Stomach (tissue), 4 donors: Measurements from ENCODE around the gene CDC7.
A peak's percentile ranks its signal among the peaks of the same experiment; 100 is the strongest.

ENCODE experiments used
- CTCF ChIP-seq, 7 experiments: fragments of 450-650 bp in 4 of 7; fragments of 200-600 bp in 3 of 7; sonication (generic) in 3 of 7; IDR thresholded peaks; one replicate each; pipeline ENCODE4 v1.5.1; 2016 to 2019; ENCODE audit warnings: antibody characterized with exemption in 7 of 7, control low read depth in 2 of 7, mild to moderate bottlenecking in 1 of 7
- EP300 ChIP-seq: sonication (generic); formaldehyde crosslinking; IDR thresholded peaks from one replicate; pipeline ENCODE4 v1.6.1; 2017; ENCODE audit warnings: antibody characterized with exemption
- POLR2A ChIP-seq, 4 donors: fragments of 450-650 bp; IDR thresholded peaks; one replicate each; pipeline ENCODE4 v1.6.1; 2016; ENCODE audit warnings: antibody characterized with exemption in 4 of 4, control low read depth in 2 of 4, mild to moderate bottlenecking in 1 of 4, moderate library complexity in 1 of 4
- POLR2AphosphoS5 ChIP-seq, 3 donors: sonication (generic); formaldehyde crosslinking; IDR thresholded peaks; one replicate each; pipeline ENCODE4 v1.6.1; 2016; ENCODE audit warnings: antibody characterized with exemption in 3 of 3

GRCh38 chr1:91537281-91537986 is 36.8 kb downstream of the CDC7 start:
- TF ChIP-seq CTCF (IDR thresholded peaks at IDR 0.05) = no peak
- no peak for TF ChIP-seq POLR2A (IDR thresholded peaks at IDR 0.05)
- peak in 1 of 3 donors; percentile 29 for TF ChIP-seq POLR2AphosphoS5 (IDR thresholded peaks at IDR 0.05)
- peak; percentile 55 for TF ChIP-seq EP300
